Stimulated activated naive CD8-positive, alpha-beta T cell treated with anti-CD3 and anti-CD28 coated beads, Interleukin-15, Interleukin-2, amounts not matched to agents 100 U/mL and 50 U/mL, for 24 hours (primary cell): ENCODE results near the gene LRRC52.
"Not testable (repeated sequence)": the region's sequence is repeated elsewhere in the genome, so short reads cannot be mapped to it uniquely, and the experiment has no call there.

Source experiments
- ATAC-seq: fragments of 150-1000 bp; cut with Tn5 transposase; one replicate; pipeline ENCODE4 v1.10.0; 2021
- DNase-seq: peaks from one replicate; pipeline ENCODE4 v3.0.0; 2021

LRRC52 gene

DNA sequence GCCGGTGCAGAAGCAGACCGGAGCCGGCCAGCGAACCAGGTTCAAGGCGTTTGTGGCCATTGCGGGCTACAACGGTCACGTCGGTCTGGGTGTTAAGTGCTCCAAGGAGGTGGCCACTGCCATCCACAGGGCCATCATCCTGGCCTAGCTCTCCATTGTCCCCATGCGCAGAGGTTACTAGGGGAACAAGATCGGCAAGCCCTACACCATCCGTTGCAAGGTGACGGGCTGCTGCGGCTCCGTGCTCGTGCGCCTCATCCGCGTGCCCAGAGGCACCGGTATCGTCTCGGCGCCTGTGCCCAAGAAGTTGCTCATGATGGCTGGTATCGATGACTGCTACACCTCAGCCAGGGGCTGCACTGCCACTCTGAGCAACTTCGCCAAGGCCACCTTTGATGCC, 38.1 kb downstream of the LRRC52 start:
- no peak for ATAC-seq
- DNase-seq: no peak

DNA sequence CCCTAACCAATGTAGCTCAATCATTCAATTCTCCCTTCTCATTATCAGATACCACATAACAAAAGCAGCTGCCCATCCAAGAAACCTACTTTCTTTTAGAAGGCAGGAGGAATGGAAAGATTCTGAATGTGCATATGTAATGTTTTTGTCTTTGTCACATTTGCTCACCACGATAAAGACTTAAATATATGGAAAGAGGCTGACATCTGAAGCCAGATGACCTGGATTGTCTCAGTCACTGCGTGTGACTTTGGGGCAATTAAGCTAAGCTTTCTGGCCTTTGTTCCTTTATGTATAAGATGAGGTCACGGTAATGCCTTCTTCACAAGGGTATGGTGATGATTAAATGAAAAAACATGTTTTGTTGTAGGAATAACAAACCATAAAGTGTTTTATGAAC, 42.6 kb downstream of the LRRC52 start:
- ATAC-seq (no peak), DNase-seq (no peak)

DNA sequence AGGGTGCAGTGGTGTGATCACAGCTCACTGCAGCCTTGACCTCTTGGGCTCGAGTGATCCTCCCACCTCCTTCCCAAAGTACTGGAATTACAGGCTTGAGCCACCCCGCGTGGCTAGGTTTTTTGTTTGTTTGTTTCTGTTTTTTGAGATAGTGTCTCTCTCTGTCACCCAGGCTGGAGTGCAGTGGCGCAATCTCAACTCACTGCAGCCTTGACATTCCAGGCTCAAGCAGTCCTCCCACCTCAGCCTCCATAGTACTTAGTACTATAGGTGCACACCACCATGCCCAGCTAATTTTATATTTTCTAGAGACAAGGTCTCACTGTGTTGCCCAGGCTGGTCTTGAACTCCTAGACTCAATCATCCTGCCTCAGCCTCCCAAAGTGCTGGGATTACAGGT, 47.6 kb downstream of the LRRC52 start:
- not testable (repeated sequence) for DNase-seq

DNA sequence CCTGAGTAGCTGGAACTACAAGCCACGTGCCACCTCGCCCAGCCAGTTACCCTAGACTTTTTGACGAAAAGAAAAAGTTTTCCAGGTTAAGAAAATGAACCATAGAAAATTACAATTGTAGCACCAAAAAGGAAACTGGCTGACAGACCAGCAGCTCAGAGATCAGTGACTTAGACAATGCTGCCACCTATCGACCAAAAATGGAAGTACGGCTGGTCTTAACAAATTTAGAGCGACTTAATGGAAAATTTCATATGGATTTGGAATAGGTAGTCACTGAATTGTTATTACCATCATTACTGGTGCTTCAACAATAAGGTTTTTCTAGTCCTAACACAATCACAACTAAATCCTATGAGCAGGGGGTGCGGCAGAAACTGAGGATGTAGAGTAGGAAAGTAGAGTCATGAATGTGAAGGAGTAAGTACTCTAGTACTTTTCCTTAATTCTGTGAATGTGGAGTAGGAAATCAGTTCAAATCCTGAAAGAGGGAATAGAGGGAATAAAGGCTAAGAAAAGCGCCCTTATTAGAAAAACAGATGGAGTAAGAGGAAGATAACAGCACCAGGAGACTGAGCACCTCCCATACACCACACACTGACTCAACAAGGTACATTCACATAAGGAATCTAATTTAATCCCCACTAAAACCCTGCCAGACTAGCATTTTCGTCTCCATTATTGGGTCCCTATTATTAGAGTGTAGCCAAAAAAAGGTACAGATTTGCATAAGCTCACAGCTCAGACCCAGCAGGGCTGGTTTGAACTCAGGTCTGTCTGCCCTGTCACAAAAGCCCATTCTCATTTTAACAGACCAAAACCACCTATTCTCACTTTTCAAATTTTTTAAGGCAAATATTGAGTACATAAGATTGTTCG, 49.4 kb downstream of the LRRC52 start:
- peak; percentile 51 for ATAC-seq
- peak; percentile 80 for DNase-seq

More for the DNA sequence above, 47.6 kb downstream of the LRRC52 start:
- ATAC-seq: not testable (repeated sequence)

DNA sequence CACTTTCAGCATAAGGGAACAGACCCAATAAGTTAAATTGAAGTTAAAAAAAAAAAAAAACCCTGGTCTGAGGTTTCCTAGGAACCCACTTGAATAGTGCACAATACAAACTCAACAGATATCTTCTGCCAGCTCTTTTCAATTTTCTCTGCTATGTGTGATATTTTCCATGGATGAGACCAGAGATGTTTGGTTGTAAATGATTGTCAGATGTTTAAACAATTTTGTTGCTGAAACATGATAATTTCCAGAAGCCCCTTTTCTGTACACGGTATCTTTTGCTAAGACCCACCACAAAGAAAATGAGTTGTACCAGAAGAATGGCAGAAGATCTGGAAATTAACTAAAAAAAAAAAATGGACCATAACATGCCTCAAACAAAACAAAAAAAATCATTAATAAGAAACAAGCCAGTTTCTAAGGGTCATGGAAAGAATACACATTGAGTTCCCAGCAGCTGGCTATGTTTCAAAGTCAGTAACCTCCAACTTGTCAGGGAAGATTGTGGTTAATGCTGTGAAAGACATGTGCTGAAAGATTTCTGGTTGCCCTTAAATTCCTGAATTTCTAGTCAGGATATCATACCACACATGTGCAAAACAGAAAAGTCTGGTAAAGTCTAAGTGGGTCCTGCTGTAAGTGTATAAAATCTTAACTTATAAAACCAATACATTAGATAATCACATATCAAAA, 51.6 kb downstream of the LRRC52 start:
- ATAC-seq: no peak

DNA sequence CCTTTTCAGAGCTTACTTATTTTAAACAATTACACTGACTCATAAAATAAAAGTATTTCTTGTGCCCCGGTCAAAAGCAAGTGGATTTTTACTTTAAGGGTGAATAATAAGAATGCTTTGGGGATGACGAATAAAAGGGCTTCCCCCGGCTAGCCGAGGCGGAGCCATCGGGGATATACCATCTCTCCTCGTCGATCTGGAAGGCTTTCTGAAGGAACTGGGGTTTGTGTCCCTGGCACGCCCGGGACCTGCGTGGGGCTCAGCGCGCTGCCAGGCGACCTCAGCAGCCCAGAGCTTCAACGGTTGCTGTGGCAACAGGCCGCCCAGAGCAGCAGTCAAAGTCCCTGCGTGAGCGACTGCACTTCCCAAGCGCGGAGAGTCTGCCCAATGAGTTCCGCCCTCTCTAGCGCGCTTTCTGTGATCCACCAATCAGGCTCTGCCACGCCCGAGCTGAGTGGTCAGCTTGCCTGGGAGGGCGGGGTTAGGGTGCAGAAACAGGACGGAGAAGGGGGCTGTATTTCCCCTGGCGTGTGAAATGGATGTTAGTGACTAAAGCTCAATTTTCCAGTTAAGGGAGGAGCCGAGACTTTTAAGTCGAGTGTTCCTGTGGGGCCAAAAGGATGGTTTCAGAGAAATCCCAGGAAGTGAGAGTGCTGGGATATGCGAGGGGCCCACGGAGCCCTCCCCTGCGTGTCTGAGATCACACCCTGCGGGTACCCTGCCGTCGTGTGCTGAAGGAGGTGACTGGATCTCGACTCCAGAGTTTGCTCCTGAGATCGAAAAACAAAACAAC, 54.3 kb downstream of the LRRC52 start:
- DNase-seq (peak; percentile 95), ATAC-seq (peak; percentile 99)

More for the DNA sequence above, 51.6 kb downstream of the LRRC52 start:
- DNase-seq: no peak

DNA sequence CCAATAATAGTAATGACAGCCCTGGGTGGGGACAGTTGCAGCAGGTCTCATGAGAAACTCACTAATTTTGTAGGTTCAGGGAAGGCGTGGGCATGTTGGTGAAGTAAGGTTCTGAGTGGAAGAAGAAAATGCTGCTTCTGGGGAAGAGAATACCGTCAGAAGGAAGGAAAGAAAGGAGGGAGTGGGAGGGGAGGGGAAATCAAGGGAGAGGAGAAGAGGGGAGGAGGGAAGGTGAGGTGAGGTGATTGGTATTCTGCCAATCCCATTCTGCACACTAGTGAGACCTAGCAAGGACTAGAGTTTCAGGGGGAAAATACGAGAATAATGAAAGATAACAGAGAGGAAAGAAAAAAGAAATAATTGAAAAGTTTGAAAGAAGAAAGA, 54.9 kb downstream of the LRRC52 start:
- DNase-seq (no peak), ATAC-seq (no peak)

DNA sequence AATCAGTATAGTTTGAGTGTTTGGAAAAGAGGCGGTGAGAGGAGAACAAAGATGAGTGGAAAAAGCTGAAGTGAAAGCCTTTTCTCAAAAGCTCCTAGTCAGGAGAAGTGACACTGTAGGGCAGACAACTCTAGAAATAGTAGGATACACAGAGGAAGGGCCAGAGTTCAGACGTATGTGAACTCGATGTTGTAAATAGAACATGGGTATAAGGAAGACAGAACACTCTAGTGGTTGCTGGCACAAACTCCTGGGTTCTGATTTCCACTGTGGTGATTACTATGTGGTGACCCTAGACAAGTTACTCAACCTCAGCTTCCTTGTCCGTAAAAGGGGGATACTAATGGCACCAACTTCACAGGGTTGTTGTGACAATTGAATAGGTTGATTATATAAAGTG, 57.0 kb downstream of the LRRC52 start:
- DNase-seq: no peak
- ATAC-seq: no peak

DNA sequence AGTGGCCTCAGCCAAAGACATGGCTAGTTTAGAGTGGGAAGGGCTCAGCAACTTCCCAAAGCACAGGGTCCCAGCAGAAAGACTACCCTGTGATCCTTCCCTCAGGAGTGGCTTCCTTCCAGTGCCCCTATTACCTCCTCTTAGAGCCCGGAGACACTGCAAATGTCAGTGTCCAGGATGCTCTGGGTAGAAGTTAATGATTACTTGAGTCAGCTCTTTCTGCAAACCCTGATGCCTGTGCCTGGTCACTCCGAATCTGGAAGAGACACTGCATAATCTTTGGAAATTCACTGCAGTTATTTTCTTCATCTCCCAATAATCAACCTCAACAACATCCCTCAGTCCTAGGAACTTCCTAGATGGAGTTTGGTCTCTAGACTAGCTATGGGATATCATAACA, 60.0 kb downstream of the LRRC52 start:
- DNase-seq: no peak

DNA sequence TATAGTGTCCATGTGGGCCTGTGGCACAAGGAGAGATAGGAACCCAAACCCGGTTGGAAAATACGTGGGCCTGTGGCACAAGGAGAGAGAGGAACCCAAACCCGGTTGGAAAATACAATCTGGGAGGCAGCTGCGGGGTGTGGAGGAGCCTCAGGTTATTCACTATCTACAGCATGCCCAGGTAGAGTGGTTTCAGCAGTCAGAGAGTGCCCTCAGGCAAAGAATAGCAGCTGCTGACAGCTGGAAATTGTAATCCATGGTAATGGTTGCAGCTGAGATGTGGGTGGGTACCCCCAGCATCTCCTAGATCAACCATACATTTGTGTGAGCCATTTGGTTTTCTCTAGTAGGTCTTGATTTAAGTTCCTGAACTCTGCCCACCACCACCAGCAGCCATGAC, 61.4 kb downstream of the LRRC52 start:
- ATAC-seq (no peak), DNase-seq (no peak)

More for the DNA sequence above, 60.0 kb downstream of the LRRC52 start:
- ATAC-seq: no peak

DNA sequence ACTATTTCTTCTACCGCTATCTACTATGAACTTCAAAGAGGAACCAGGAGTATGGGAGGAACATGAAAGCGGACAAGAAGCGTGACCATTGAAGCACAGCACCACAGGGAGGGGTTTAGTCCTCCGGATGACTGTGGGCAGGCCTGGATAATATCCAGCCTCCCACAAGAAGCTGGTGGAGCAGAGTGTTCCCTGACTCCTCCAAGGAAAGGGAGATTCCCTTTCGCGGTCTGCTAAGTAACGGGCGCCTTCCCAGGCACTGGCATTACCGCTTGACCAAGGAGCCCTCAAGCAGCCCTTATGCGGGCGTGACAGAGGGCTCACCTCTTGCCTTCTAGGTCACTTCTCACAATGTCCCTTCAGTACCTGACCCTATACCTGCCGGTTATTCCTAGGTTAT, 62.9 kb downstream of the LRRC52 start:
- ATAC-seq, DNase-seq: not testable (repeated sequence)

DNA sequence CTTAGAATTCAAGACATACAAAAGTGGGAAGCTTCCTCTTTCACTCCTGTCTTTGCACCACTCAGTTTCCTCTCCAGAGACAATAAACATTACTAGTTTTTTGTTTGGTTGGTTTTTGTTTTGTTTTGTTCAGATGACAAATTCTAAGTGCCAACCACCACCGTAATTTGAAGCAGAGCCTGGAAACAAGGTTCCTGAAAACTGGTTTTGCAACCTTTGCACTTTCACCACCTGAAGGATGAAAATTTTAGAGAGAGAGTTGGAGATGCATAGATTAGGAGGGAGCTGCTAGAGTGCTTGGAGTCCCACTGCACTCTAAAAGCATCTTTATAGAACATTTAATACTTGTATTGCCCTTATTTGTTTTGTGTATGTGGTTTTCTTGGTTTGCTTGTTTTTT, 67.1 kb downstream of the LRRC52 start:
- ATAC-seq (no peak), DNase-seq (no peak)

DNA sequence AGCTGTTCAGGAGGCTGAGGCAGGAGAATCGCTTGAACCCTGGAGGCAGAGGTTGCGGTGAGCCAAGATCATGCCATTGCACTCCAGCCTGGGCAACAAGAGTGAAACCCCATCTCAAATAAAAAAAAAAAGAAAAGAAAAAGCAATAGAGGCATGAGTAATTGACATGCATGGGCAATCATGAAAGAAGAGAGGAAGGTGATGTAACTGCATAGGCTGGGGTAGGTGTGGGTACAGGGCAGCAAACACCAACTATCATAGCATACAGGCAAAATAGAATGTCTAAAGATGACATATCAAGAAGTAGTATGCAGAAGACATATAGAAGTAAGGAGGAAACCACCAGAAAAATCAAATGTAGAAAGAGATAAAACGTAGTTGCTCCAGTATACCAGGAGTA, 68.3 kb downstream of the LRRC52 start:
- no peak for ATAC-seq

More for the DNA sequence above, 68.3 kb downstream of the LRRC52 start:
- no peak for DNase-seq
